ENCODE results near the gene MOV10L1. TPM values are rescaled to one million over a fixed set of nuclear protein-coding genes. Genes with fewer than 3 reads are reported as not detected.

The MOV10L1 gene
- total RNA-seq, 1 donor from 2014 or later = not detected

- Histone ChIP-seq H3K36me3 (no peaks in the 10 kb centered on the region), H3K27me3 (no peaks in the 10 kb centered on the region)
- DNase-seq (ENCODE audit: low spot score in 2 of 2) = no peak
These were observed 82.2 kb downstream of the MOV10L1 start for GRCh38 chr22:50171965-50172421.

GRCh38 chr22:50173311-50173982 is 83.6 kb downstream of the MOV10L1 start:
- Histone ChIP-seq H3K4me1 (peaks cover 4 to 5% of the 10 kb centered on the region in 2 donors), H3K9me3 (no peaks in the 10 kb centered on the region), H3K4me3 (no peak overlapping the region), H3K36me3 (no peaks in the 10 kb centered on the region), H3K27ac (no peak overlapping the region), H3K27me3 (no peaks in the 10 kb centered on the region)
- TF ChIP-seq CTCF (IDR thresholded peaks at IDR 0.05) = no peak
- no peak for DNase-seq (ENCODE audit: low spot score in 2 of 2)
- intact Hi-C loops (cut with DNase I) = no loop called here

More at GRCh38 chr22:50171965-50172421, 82.2 kb downstream of the MOV10L1 start:
- Histone ChIP-seq H3K4me3 (no peak overlapping the region), H3K27ac (no peak overlapping the region), H3K9me3 (no peaks in the 10 kb centered on the region), H3K4me1 (peaks cover 4 to 5% of the 10 kb centered on the region in 2 donors)
- intact Hi-C loops (cut with DNase I) = no loop called here
- no peak for TF ChIP-seq CTCF (IDR thresholded peaks at IDR 0.05)

DNA sequence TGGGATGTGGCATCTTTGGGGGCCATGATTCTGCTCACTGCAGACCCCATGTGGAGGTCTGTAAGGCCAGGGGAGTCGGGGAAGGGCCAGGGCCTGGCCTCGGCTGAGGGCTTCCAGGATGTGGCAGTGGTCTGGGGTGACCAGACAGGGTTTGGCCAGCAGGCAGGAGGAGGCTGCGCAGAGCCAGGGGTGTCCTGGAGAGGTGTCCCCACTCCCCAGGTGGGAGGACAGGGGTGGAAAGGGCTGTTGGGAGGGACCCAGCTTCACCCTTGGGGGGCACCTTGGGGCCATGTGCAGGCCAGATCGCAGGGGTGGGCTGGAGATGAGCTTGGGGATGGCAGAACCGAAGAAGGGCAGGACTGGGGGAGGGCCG is 84.2 kb downstream of the MOV10L1 start:
- TF ChIP-seq CTCF (IDR thresholded peaks at IDR 0.05) = no peak
- Histone ChIP-seq H3K9me3 (no peaks in the 10 kb centered on the region), H3K4me3 (no peak overlapping the region), H3K4me1 (peaks cover 4 to 5% of the 10 kb centered on the region in 2 donors), H3K27ac (no peak overlapping the region), H3K36me3 (no peaks in the 10 kb centered on the region), H3K27me3 (no peaks in the 10 kb centered on the region)
- intact Hi-C loops (cut with DNase I) = no loop called here
- DNase-seq (ENCODE audit: low spot score in 2 of 2) = no peak

DNA sequence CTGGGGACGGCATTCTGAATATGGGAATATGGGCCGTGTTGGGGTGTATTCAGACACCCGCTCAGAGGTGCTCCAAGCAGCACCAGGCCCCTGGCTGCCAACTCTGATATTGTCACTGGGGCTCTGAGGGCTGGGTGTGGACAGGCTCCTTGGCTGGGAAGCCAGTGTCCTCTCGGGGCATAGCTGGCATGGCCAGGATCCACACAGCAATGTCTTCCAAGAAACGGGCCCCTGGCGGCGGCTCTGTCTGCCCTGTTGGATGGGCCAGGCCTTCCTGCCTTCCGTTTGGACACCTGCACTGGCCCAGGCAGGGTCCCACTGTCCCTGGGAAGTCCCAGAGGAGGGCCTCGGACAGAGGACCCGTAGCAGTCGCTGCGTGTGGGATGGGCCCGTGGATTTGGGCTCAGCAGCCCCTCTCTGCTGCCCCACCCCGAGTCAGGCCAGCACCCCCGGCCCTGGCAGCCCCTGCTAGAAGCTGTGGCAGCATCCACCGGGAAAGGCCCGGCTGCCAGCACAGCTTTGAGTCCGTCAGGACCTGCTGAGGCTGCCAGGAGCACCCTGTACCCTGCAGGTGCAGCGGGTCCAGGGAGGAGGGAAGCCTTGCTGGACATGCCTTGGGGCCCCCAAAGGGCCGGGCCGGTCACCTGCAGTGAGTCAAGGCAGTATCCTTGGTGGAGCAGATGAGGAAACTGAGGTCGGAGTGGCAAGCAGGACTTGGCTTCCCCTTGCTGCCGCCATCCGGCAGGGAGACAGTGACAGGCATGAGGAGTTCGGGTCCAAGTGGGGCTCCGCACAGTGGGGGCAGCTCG is 84.8 kb downstream of the MOV10L1 start:
- no peaks in the 10 kb centered on the region for H3K36me3 ChIP-seq
- H3K9me3 ChIP-seq = no peaks in the 10 kb centered on the region
- no peak for TF ChIP-seq CTCF (IDR thresholded peaks at IDR 0.05)
- no peak for DNase-seq (ENCODE audit: low spot score in 2 of 2)
- peaks cover 1 to 4% of the 10 kb centered on the region in 2 donors for H3K4me1 ChIP-seq
- H3K27ac ChIP-seq = no peak overlapping the region
- no peaks in the 10 kb centered on the region for H3K27me3 ChIP-seq
- no peak overlapping the region for H3K4me3 ChIP-seq
- intact Hi-C loops (cut with DNase I) = no loop called here

DNA sequence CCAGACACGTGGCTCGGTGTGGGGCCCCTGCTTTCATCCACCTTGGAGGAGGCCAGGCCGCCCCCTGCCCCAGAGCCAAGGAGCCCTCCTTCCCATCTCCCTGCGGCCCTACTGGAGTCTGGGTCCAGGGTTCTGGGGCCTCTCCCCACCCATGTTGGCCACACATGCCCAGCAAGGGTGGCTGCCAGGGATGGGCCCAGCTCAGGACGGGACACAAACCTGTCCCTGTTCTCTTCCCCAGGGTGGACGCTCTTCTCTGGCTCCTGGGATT is 85.3 kb downstream of the MOV10L1 start:
- intact Hi-C loops (cut with DNase I) = no loop called here
- DNase-seq (ENCODE audit: low spot score in 2 of 2) = no peak
- Histone ChIP-seq H3K27ac (no peak overlapping the region), H3K9me3 (no peaks in the 10 kb centered on the region), H3K36me3 (no peaks in the 10 kb centered on the region), H3K4me3 (no peak overlapping the region), H3K4me1 (no peaks in the 10 kb centered on the region), H3K27me3 (no peaks in the 10 kb centered on the region)
- no peak for TF ChIP-seq CTCF (IDR thresholded peaks at IDR 0.05)

Data from ascending aorta (tissue), 2 donors.